OCI-LY7 (cell line): ENCODE results near the gene AGBL4. TPM values are rescaled to one million over a fixed set of nuclear protein-coding genes. Genes with fewer than 3 reads are reported as not detected.

Experiments used
- BruUV-seq: library from RNA; stranded (reverse); fragments of 400-500 nt; replicated peaks from 2 replicates; lab custom pipeline; 2021; lab: Mats Ljungman, UMichigan
- CTCF ChIA-PET: fragments of 300-600 bp; sonication (Branson Sonifier 250); formaldehyde crosslinking; loops from one replicate; lab custom pipeline; 2022; ENCODE audit warnings: antibody characterized with exemption; ENCODE audit not compliant: unreplicated experiment; lab: Charles Lee
- POLR2A ChIA-PET: fragments of 300-600 bp; sonication (Branson Sonifier 250); formaldehyde crosslinking; loops from one replicate; lab custom pipeline; 2022; ENCODE audit warnings: antibody characterized with exemption; lab: Charles Lee
- DNase-seq: peaks from one replicate; pipeline ENCODE4 v3.0.0-alpha.2; 2015; ENCODE audit warnings: low spot score
- H2AFZ ChIP-seq: fragments of 200-600 bp; sonication (generic), shearing (Covaris generic); 2 replicates; pipeline ENCODE4 v1.6.1; 2014; ENCODE audit warnings: mild to moderate bottlenecking, antibody characterized with exemption, low read length, moderate library complexity
- H3K27ac ChIP-seq: fragments of 200-600 bp; sonication (generic); 2 replicates; pipeline ENCODE4 v1.5.1; 2014; ENCODE audit warnings: mixed run types, low read depth, mild to moderate bottlenecking, moderate library complexity, low read length, inconsistent platforms; ENCODE audit not compliant: poor library complexity, severe bottlenecking
- H3K36me3 ChIP-seq: fragments of 200-600 bp; sonication (generic); 2 replicates; pipeline ENCODE4 v1.6.1; 2014; ENCODE audit warnings: mild to moderate bottlenecking, antibody characterized with exemption, low read length, moderate library complexity, mixed read lengths; ENCODE audit not compliant: insufficient read depth
- H3K4me1 ChIP-seq: fragments of 200-600 bp; sonication (generic); 2 replicates; pipeline ENCODE4 v1.5.1; 2014; ENCODE audit warnings: mild to moderate bottlenecking, low read length; ENCODE audit not compliant: insufficient read depth, poor library complexity, severe bottlenecking
- H3K4me2 ChIP-seq: fragments of 200-600 bp; sonication (generic); 2 replicates; pipeline ENCODE4 v1.6.1; 2014; ENCODE audit warnings: mild to moderate bottlenecking, low read length
- H3K4me3 ChIP-seq: fragments of 200-600 bp; sonication (generic); 2 replicates; pipeline ENCODE4 v1.5.1; 2014; ENCODE audit warnings: mild to moderate bottlenecking, low read depth, low read length; ENCODE audit not compliant: poor library complexity, severe bottlenecking
- H3K79me2 ChIP-seq: fragments of 200-600 bp; sonication (generic); 2 replicates; pipeline ENCODE4 v1.6.1; 2016; ENCODE audit warnings: low read depth, mild to moderate bottlenecking, low read length, moderate library complexity, mixed read lengths; ENCODE audit not compliant: insufficient read depth
- H3K9me2 ChIP-seq: fragments of 200-600 bp; sonication (generic); 2 replicates; pipeline ENCODE4 v1.6.1; 2016; ENCODE audit warnings: mild to moderate bottlenecking, low read length, mixed read lengths; ENCODE audit not compliant: insufficient read depth
- H3K9me3 ChIP-seq: fragments of 200-600 bp; sonication (generic); 2 replicates; pipeline ENCODE4 v1.6.1; 2014; ENCODE audit warnings: mild to moderate bottlenecking, mixed run types, low read length, mixed read lengths
- H4K20me1 ChIP-seq: fragments of 200-600 bp; sonication (generic); 2 replicates; pipeline ENCODE4 v1.6.1; 2014; ENCODE audit warnings: mild to moderate bottlenecking, antibody characterized with exemption, low read length, moderate library complexity, mixed read lengths; ENCODE audit not compliant: insufficient read depth
- EZH2phosphoT487 ChIP-seq: fragments of 200-600 bp; sonication (generic); IDR thresholded peaks from 2 replicates; pipeline ENCODE4 v1.6.1; 2018; ENCODE audit warnings: low read depth, borderline replicate concordance, mild to moderate bottlenecking, mixed run types, antibody characterized with exemption, low read length, moderate library complexity, mixed read lengths
- intact Hi-C: fragments of 100-400 bp; cut with micrococcal nuclease; formaldehyde crosslinking; loops from one replicate; pipeline ENCODE4 v1.10.0; 2022; ENCODE audit not compliant: unreplicated experiment
- total RNA-seq, 2 experiments: library from RNA; depleted of rRNA in 1 of 2; stranded (reverse); fragments of >200 nt in 1 of 2; shearing (Covaris generic) in 1 of 2; gene quantifications; 2 replicates each; pipeline ENCODE4 v1.2.3, GENCODE V29; 2014 to 2022
- TF ChIP-seq, protein P1 (sequence below): fragments of 200-600 bp; sonication (generic); conservative IDR thresholded peaks from 2 replicates; pipeline ENCODE4 v1.5.1; 2014; ENCODE audit warnings: mild to moderate bottlenecking, antibody characterized with exemption, low read length, moderate library complexity, mixed read lengths

AGBL4 gene
- total RNA-seq, 2 experiments from 2014 or later: not detected

DNA sequence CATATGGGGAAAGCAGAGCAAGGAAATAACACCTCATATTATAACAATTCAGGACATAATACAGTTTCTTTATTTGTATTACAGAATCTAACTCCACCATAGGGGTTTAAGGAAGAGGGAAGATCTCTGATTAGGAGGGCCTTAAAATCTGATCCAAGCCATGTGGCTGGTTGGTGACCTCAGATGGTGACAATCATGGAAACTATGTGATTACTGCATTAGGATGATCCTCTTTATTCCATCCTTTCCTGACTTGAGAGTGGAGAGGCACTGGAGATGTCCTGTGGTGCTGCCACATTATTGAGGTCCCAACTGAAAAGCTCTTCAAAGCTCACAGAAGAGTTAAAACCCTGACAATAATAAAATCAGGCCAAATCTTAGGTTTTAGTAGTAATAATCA lies 1078.9 kb downstream of the AGBL4 start:
- Histone ChIP-seq H3K36me3 (no peaks in the 10 kb centered on the region), H3K4me3 (no peak overlapping the region), H3K79me2 (no peaks in the 10 kb centered on the region), H3K9me2 (no peaks in the 10 kb centered on the region), H3K4me2 (no peak overlapping the region), H4K20me1 (no peaks in the 10 kb centered on the region), H3K4me1 (no peaks in the 10 kb centered on the region), H2AFZ (no peak overlapping the region), H3K27ac (no peak overlapping the region), H3K9me3 (no peaks in the 10 kb centered on the region)
- TF ChIP-seq, protein P1, sequence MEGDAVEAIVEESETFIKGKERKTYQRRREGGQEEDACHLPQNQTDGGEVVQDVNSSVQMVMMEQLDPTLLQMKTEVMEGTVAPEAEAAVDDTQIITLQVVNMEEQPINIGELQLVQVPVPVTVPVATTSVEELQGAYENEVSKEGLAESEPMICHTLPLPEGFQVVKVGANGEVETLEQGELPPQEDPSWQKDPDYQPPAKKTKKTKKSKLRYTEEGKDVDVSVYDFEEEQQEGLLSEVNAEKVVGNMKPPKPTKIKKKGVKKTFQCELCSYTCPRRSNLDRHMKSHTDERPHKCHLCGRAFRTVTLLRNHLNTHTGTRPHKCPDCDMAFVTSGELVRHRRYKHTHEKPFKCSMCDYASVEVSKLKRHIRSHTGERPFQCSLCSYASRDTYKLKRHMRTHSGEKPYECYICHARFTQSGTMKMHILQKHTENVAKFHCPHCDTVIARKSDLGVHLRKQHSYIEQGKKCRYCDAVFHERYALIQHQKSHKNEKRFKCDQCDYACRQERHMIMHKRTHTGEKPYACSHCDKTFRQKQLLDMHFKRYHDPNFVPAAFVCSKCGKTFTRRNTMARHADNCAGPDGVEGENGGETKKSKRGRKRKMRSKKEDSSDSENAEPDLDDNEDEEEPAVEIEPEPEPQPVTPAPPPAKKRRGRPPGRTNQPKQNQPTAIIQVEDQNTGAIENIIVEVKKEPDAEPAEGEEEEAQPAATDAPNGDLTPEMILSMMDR: no peak
- TF ChIP-seq EZH2phosphoT487: no peak
- BruUV-seq: no TSS peak
- ChIA-PET CTCF (no interaction called here), POLR2A (no interaction called here)
- DNase-seq: no peak
- intact Hi-C loops: no loop called here

DNA sequence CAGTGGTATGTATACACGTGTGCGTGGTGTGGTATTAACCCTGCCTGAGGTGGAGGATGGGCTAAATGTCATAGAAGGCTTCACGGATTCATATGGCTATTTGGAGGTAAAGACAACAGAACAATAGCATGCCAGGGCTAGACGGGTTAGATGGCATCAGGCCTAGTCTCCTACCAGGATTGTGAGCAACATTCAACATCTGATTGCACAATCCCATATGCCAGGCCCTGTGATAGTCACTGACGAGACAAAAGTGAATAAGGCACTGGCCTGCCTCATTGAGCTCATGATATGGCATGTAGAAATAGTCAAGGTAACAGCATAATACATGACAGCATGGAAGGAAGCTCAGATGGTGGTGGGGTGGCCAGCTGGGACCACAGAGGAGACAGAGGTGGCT lies 1079.9 kb downstream of the AGBL4 start:
- Histone ChIP-seq H3K4me2 (no peak overlapping the region), H3K4me3 (no peak overlapping the region), H3K9me3 (no peaks in the 10 kb centered on the region), H2AFZ (no peak overlapping the region), H3K79me2 (no peaks in the 10 kb centered on the region), H3K9me2 (no peaks in the 10 kb centered on the region), H3K4me1 (no peaks in the 10 kb centered on the region), H3K36me3 (no peaks in the 10 kb centered on the region), H3K27ac (no peak overlapping the region), H4K20me1 (no peaks in the 10 kb centered on the region)
- intact Hi-C loops: no loop called here
- no TSS peak for BruUV-seq
- no peak for TF ChIP-seq EZH2phosphoT487
- TF ChIP-seq, protein P1: no peak
- POLR2A ChIA-PET: no interaction called here
- CTCF ChIA-PET: no interaction called here
- no peak for DNase-seq

DNA sequence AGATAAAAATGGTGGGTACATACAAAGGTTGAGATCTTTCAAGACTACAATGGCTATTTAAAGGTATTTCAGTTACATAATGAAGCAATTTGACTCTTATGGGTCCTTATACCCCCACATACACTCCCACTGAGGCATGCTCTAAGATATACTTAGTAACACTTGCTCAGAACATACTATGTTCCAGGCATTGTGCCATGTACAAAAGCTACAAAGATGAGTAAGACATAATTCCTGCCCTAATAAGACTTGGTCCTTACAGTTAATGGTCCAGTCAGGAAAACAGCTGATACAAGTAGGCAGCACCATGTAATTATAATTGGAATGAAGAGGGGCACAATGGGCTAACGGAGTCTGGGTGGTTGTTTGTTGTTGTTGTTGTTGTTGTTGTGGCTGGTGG lies 1080.4 kb downstream of the AGBL4 start:
- ChIA-PET POLR2A (no interaction called here), CTCF (no interaction called here)
- Histone ChIP-seq H3K4me1 (no peaks in the 10 kb centered on the region), H3K9me3 (no peaks in the 10 kb centered on the region), H4K20me1 (no peaks in the 10 kb centered on the region), H3K4me3 (no peak overlapping the region), H3K79me2 (no peaks in the 10 kb centered on the region), H3K4me2 (no peak overlapping the region), H2AFZ (no peak overlapping the region), H3K36me3 (no peaks in the 10 kb centered on the region), H3K9me2 (no peaks in the 10 kb centered on the region), H3K27ac (no peak overlapping the region)
- intact Hi-C loops: no loop called here
- no peak for DNase-seq
- TF ChIP-seq, protein P1: no peak
- no peak for TF ChIP-seq EZH2phosphoT487
- BruUV-seq: no TSS peak
